MM.1S (cell line): ENCODE data around the gene TNRC6A.
"Not testable (repeated sequence)": the region's sequence is repeated elsewhere in the genome, so short reads cannot be mapped to it uniquely, and the experiment has no call there.

Experiments
- CTCF ChIP-seq: fragments of 300-600 bp; sonication (generic); IDR thresholded peaks from 2 replicates; pipeline ENCODE4 v1.5.1; 2016; ENCODE audit warnings: antibody characterized with exemption, low read length, mixed read lengths
- EZH2 ChIP-seq: fragments of 300-600 bp; sonication (generic); optimal IDR thresholded peaks from 2 replicates; pipeline ENCODE3; 2017; ENCODE audit warnings: low read depth, mild to moderate bottlenecking, antibody characterized with exemption, low read length, mixed read lengths
- EZH2phosphoT487 ChIP-seq: fragments of 300-600 bp; sonication (generic); IDR thresholded peaks from 2 replicates; pipeline ENCODE4 v1.6.1; 2018; ENCODE audit warnings: antibody characterized with exemption, low read length

DNA sequence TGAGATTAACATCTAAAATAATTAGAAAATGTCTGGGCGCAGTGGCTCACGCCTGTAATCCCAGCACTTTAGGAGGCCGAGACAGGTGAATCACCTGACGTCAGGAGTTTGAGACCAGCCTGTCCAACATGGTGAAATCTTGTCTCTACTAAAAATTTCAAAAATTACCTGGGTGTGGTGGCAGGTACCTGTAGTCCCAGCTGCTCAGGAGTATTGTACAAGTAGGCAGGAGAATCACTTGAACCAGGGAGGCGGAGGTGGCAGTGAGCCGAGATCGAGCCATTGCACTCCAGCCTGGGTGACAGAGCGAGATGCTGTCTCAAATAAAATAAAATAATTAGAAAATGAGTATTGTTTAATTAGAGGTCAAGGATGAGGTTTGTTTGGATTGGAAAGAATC is 13.2 kb downstream of the TNRC6A start:
- not testable (repeated sequence) for TF ChIP-seq CTCF, EZH2, EZH2phosphoT487
